Fibroblast of skin of abdomen (primary cell): ENCODE measurements around the gene ZYG11B.
"Not testable (repeated sequence)": the region's sequence is repeated elsewhere in the genome, so short reads cannot be mapped to it uniquely, and the experiment has no call there.

Source experiments
- DNase-seq: peaks from one replicate; pipeline ENCODE4 v3.0.0-alpha.2; 2013

The ZYG11B gene

GRCh38 chr1:52856026-52856425 lies 129.8 kb downstream of the ZYG11B start:
- DNase-seq = no peak

DNA sequence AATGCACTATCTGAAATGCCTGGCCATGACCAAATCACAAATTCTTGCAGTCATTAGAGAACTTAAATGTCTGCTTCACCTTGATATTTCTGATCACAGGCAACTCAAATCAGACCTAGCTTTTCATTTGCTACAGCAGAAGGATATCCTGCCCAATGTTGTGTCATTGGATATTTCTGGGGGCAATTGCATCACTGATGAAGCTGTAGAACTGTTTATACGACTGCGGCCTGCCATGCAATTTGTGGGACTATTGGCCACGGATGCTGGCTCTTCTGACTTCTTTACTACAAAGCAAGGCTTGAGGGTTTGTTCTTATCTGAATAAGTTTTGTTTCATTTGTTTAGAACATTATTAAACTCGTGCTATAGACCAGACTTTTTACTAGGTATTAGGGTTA lies 131.2 kb downstream of the ZYG11B start:
- DNase-seq = no peak

DNA sequence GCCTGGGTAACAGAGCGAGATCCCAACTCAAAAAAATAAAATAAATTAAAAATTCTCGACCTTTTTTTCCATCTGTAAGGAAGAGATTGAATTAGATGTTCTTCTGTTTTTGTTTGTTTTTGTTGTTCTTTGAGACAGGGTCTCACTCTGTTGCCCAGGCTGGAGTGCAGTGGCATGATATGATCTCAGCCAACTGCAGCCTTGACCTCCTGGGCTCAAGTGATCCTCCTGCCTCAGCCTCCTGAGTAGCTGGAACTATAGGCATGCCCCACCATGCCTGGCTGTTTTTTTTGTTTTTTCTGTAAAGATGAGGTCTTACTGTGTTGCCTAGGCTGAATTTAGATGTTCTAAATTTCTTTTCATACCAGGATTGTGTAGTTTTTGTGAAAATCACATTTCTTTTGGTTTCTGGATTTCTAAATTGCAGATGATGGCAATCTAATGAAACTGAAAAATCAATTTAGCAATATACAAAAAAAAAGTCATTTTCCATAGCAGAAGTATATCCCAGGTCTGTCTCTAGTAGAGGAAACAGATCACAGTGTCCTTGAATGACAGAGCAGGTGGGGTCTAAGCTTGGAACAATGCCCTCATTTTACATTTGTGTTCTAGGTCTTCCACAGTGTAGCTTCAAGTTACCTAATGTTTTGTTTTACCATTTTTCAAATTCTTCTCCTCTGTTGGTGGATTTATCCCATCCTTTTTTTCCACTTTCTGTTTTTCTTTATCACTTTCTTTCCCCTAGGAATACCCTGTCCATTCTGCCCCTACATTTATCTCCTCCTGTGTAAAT lies 136.6 kb downstream of the ZYG11B start:
- no peak for DNase-seq

DNA sequence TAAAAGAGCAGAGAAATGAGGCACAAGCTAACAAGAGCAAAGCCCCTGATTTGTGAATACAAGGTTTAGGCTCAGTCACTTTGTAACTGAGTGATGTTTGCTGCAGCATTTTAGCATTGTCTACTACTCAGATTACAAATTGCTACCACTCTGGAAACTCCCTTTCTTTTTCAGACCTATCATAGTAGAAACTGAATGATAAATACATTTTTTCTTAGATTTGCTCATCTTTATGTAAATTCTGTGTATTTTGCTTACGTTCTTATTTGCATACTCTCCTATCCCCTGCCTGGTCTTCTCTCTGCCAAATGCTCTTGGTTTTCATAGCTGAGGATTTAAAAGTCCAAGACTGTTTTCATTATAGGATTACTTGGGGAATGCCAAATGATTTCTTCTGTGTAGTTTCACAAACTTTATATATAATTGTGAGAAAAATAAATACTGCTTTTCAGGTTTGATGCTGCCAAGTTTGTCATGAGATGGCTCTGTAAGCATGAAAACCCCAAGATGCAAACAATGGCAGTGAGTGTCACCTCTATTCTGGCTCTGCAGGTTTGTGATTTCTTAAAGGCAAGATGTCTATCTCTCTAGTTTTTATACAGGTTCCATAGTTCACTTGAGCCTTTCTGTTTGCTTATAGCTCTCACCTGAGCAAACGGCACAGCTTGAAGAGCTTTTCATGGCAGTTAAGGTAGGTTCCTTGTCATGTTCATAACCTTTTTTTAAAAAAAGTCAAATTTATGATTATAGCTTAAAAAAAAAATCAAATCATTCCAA lies 141.0 kb downstream of the ZYG11B start:
- DNase-seq = no peak

- not testable (repeated sequence) for DNase-seq
These were observed 143.5 kb downstream of the ZYG11B start for GRCh38 chr1:52869727-52870126.

- no peak for DNase-seq
These were observed 150.6 kb downstream of the ZYG11B start for GRCh38 chr1:52876843-52877242.
